ENCODE results near the gene ZFP3.

- TF ChIP-seq CTCF (IDR thresholded peaks at IDR 0.05) (no peak), POLR2A (IDR thresholded peaks at IDR 0.05) (no peak)
Measured at GRCh38 chr17:5068236-5068635, 10.0 kb upstream of the ZFP3 start.
